Endothelial cell of umbilical vein (primary cell): Measurements from ENCODE around the gene HAUS6. TPM values are rescaled to one million over a fixed set of nuclear protein-coding genes. Genes with fewer than 3 reads are reported as not detected.
A peak's percentile ranks its signal among the peaks of the same experiment; 100 is the strongest.

ENCODE experiments used
- BruUV-seq: library from RNA; stranded (reverse); fragments of 400-500 nt; replicated peaks from 2 replicates; lab custom pipeline; 2021; lab: Mats Ljungman, UMichigan
- CTCF ChIA-PET: fragments of 300-600, 350-600 bp; sonication (Branson Sonifier 250); formaldehyde crosslinking; loops from one replicate; lab custom pipeline; 2021; ENCODE audit warnings: antibody characterized with exemption, inconsistent platforms; lab: Charles Lee
- POLR2A ChIA-PET: fragments of 300-600, 350-600 bp; sonication (Branson Sonifier 250); formaldehyde crosslinking; loops from one replicate; lab custom pipeline; 2021; ENCODE audit warnings: antibody characterized with exemption, inconsistent platforms; lab: Charles Lee
- DNase-seq: peaks from one replicate; pipeline ENCODE4 v3.0.0-alpha.2; 2011; ENCODE audit warnings: low read depth, low spot score
- FAIRE-seq: peaks from 2 replicates; lab custom pipeline; 2011; peaks lifted over from hg19 to GRCh38; lab: Jason Lieb, UNC
- H2AFZ ChIP-seq: 2 replicates; pipeline ENCODE4 v1.6.0; 2012; ENCODE audit warnings: low read depth, low read length, control low read depth, inconsistent platforms
- H3K27ac ChIP-seq: 2 replicates; pipeline ENCODE4 v1.5.1; 2011; ENCODE audit warnings: low read depth, mild to moderate bottlenecking, control low read depth, low read length, moderate library complexity; ENCODE audit not compliant: insufficient read depth
- H3K27me3 ChIP-seq, 2 experiments: 2 replicates each; pipeline versions ENCODE4 v1.6.0 to v1.6.1; 2011; ENCODE audit warnings: low read length in 2 of 2, mixed read lengths in 1 of 2; ENCODE audit not compliant: control insufficient read depth in 2 of 2, insufficient read depth in 2 of 2
- H3K36me3 ChIP-seq, 2 experiments: 2 replicates in 1 of 2; 3 replicates in 1 of 2; pipeline ENCODE4 v1.5.1; 2011; ENCODE audit warnings: low read length in 2 of 2, mild to moderate bottlenecking in 1 of 2, moderate library complexity in 1 of 2; ENCODE audit not compliant: control insufficient read depth in 2 of 2, insufficient read depth in 2 of 2; ENCODE audit errors: extremely low read depth in 1 of 2
- H3K4me1 ChIP-seq: 3 replicates; pipeline ENCODE4 v1.5.1; 2011; ENCODE audit warnings: mild to moderate bottlenecking, low read length; ENCODE audit not compliant: control insufficient read depth, insufficient read depth; ENCODE audit errors: extremely low read depth
- H3K4me2 ChIP-seq: 2 replicates; pipeline ENCODE4 v1.6.1; 2011; ENCODE audit warnings: low read length, control low read depth, mixed read lengths; ENCODE audit not compliant: insufficient read depth
- H3K4me3 ChIP-seq, 3 experiments: fragments of 200-600 bp in 1 of 3; sonication (generic), shearing (Covaris generic) in 1 of 3; replicated peaks in 1 of 3; 2 replicates each; pipeline ENCODE4 v1.5.1; 2011 to 2016; ENCODE audit warnings: control low read depth in 3 of 3, low read length in 3 of 3, mild to moderate bottlenecking in 2 of 3, inconsistent platforms in 1 of 3, low read depth in 1 of 3, moderate library complexity in 1 of 3; ENCODE audit not compliant: insufficient read depth in 1 of 3
- H3K79me2 ChIP-seq: 2 replicates; pipeline ENCODE4 v1.6.0; 2012; ENCODE audit warnings: low read length, inconsistent platforms; ENCODE audit not compliant: control insufficient read depth, insufficient read depth
- H3K9ac ChIP-seq: replicated peaks from 2 replicates; pipeline ENCODE3; 2011; ENCODE audit warnings: low read length, control low read depth; ENCODE audit not compliant: insufficient read depth; ENCODE audit errors: extremely low read depth
- H3K9me1 ChIP-seq: replicated peaks from 3 replicates; pipeline ENCODE4 v1.6.0; 2011; ENCODE audit warnings: mild to moderate bottlenecking, low read length; ENCODE audit not compliant: control insufficient read depth, insufficient read depth; ENCODE audit errors: extremely low read depth
- H3K9me3 ChIP-seq: replicated peaks from 2 replicates; pipeline ENCODE4 v1.5.1; 2012; ENCODE audit warnings: low read length, inconsistent platforms; ENCODE audit not compliant: control insufficient read depth, insufficient read depth
- H4K20me1 ChIP-seq: replicated peaks from 2 replicates; pipeline ENCODE3; 2011; ENCODE audit warnings: mild to moderate bottlenecking, low read length; ENCODE audit not compliant: control insufficient read depth, insufficient read depth; ENCODE audit errors: extremely low read depth
- EZH2 ChIP-seq: IDR thresholded peaks from 2 replicates; pipeline ENCODE4 v1.6.1; 2012; ENCODE audit warnings: borderline replicate concordance, low read depth, mild to moderate bottlenecking, moderate library complexity, low read length, inconsistent platforms; ENCODE audit not compliant: severe bottlenecking
- FOS ChIP-seq: IDR thresholded peaks from 2 replicates; pipeline ENCODE4 v1.6.1; 2011; ENCODE audit warnings: mild to moderate bottlenecking, low read length, moderate library complexity, borderline replicate concordance; ENCODE audit not compliant: insufficient read depth
- GATA2 ChIP-seq: IDR thresholded peaks from 2 replicates; pipeline ENCODE4 v1.7.0; 2011; ENCODE audit warnings: low read depth, mild to moderate bottlenecking, moderate library complexity, mixed read lengths, low read length; ENCODE audit not compliant: insufficient read length, insufficient read depth
- MYC ChIP-seq: IDR thresholded peaks from one replicate; pipeline ENCODE4 v1.6.1; 2011; ENCODE audit warnings: mild to moderate bottlenecking, low read depth, low read length
- POLR2A ChIP-seq: IDR thresholded peaks from 2 replicates; pipeline ENCODE4 v1.6.1; 2012; ENCODE audit warnings: low read depth, mild to moderate bottlenecking, control low read depth, low read length
- POLR2AphosphoS5 ChIP-seq: IDR thresholded peaks from 2 replicates; pipeline ENCODE4 v1.6.1; 2012; ENCODE audit warnings: low read depth, mild to moderate bottlenecking, control low read depth, low read length, moderate library complexity; ENCODE audit not compliant: insufficient read depth
- dilution Hi-C: fragments of 300-500 bp; cut with MboI; formaldehyde crosslinking; loops from one replicate; pipeline ENCODE4 v1.15.0; 2019; ENCODE audit warnings: low sequenced_read_pairs; ENCODE audit not compliant: extremely low pct_ligation_motif_present
- intact Hi-C: fragments of 100-400 bp; cut with micrococcal nuclease; formaldehyde crosslinking; loops from one replicate; pipeline ENCODE4 v1.10.0; 2022
- polyA plus RNA-seq, 4 experiments: library from polyadenylated mRNA; depleted of rRNA in 3 of 4; stranded (reverse) in 3 of 4; unstranded in 1 of 4; fragments of >200 nt; gene quantifications; 2 replicates each; pipeline versions ENCODE4 v1.2.1 to v1.2.3, GENCODE V29; 2011 to 2012; ENCODE audit warnings: missing spikeins in 1 of 4
- total RNA-seq: library from RNA; stranded (reverse); gene quantifications from 2 replicates; pipeline ENCODE4 v1.2.3, GENCODE V29; 2021
- TF ChIP-seq, protein P1 (sequence below): IDR thresholded peaks from 2 replicates; pipeline ENCODE4 v1.6.1; 2011; ENCODE audit not compliant: insufficient read depth, insufficient read length
- TF ChIP-seq, protein P2 (sequence below), 2 donors: IDR thresholded peaks; 1 replicate in 1 of 2; 2 replicates in 1 of 2; pipeline ENCODE4 v1.5.1; 2011; ENCODE audit warnings: low read length in 2 of 2, mild to moderate bottlenecking in 2 of 2, moderate library complexity in 2 of 2, control low read depth in 1 of 2, inconsistent platforms in 1 of 2, low read depth in 1 of 2; ENCODE audit not compliant: insufficient read depth in 1 of 2; ENCODE audit errors: extremely low read depth in 1 of 2

Gene HAUS6
- total and polyA plus RNA-seq, 2 donors (not counting 3 experiments of a cell fraction or from before 2014, with no cell fraction given) = 4.5 to 19.6 TPM

DNA sequence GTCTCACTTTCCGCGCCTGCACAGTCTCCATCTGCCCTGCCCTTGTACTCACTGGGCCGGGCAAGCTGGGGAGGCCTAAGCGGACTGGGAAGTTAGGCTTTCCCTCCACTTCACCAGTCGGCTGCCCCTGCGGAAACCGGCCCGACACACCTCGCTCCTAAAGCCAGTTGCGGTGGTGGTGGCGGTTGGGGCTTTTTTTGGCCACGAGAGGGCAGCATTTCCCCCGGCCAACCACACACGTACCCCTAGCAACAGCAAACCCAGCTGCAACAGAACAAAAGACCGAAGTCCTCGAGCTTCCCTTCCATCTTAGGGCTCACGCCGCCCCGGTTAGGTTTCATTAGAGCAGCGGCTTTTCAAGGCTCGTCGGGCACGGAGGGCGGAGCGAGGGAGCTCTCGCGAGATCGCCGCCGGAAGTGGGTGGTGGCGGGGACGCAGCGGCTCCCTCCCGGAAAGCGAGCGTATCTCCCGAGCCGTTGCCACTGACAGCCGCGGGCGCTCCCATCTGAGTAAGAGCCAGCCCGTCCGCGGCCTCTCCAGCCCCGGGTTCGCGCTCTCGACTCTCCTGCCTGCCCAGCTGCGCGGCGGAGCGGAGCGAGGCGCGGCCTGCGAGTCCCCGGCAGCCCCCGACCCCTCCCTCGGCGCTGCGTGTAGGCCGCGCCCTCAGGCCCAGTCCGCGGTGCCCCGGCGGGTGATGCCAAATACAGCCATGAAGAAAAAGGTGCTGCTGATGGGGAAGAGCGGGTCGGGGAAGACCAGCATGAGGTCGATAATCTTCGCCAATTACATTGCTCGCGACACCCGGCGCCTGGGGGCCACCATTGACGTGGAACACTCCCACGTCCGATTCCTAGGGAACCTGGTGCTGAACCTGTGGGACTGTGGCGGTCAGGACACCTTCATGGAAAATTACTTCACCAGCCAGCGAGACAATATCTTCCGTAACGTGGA is 53.5 kb downstream of the HAUS6 start, which contains the start of gene RRAGA:
TSS of gene RRAGA (plus strand) at position 462 of the 951 bp plus-strand sequence. CDS start at position 695, 233 bp downstream.
- intact Hi-C loops (loop anchor here (1.0 to 10.0 kb wide), 9 partner anchors 54 to 554 kb away; partner anchors contain the start of genes DENND4C, HAUS6 and RPS6), dilution Hi-C loops (no loop called here)
- H3K4me1 ChIP-seq = peaks cover 16% of the 10 kb centered on the region
- no peaks in the 10 kb centered on the region for H3K9me1 ChIP-seq
- DNase-seq (peak; percentile 97), FAIRE-seq (peak; percentile 76)
- no peaks in the 10 kb centered on the region for H4K20me1 ChIP-seq
- TF ChIP-seq POLR2A = peak; percentile 97
- peak; percentile 62 for TF ChIP-seq POLR2AphosphoS5
- TF ChIP-seq, protein P1, sequence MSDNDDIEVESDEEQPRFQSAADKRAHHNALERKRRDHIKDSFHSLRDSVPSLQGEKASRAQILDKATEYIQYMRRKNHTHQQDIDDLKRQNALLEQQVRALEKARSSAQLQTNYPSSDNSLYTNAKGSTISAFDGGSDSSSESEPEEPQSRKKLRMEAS = peak; percentile 39
- no peak for TF ChIP-seq GATA2
- TF ChIP-seq EZH2 = no peak
- TF ChIP-seq FOS = peak; percentile 16
- TF ChIP-seq, protein P2, sequence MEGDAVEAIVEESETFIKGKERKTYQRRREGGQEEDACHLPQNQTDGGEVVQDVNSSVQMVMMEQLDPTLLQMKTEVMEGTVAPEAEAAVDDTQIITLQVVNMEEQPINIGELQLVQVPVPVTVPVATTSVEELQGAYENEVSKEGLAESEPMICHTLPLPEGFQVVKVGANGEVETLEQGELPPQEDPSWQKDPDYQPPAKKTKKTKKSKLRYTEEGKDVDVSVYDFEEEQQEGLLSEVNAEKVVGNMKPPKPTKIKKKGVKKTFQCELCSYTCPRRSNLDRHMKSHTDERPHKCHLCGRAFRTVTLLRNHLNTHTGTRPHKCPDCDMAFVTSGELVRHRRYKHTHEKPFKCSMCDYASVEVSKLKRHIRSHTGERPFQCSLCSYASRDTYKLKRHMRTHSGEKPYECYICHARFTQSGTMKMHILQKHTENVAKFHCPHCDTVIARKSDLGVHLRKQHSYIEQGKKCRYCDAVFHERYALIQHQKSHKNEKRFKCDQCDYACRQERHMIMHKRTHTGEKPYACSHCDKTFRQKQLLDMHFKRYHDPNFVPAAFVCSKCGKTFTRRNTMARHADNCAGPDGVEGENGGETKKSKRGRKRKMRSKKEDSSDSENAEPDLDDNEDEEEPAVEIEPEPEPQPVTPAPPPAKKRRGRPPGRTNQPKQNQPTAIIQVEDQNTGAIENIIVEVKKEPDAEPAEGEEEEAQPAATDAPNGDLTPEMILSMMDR (IDR thresholded peaks at IDR 0.05; ENCODE audit: extremely low read depth in 1 of 2, insufficient read depth in 1 of 2, low read depth in 1 of 2, low read length in 2 of 2) = peak; percentile 81 to 91
- TF ChIP-seq MYC = no peak
- H3K36me3 ChIP-seq = no peaks in the 10 kb centered on the region
- peak within 1 kb of the TSS; percentile 69 for H3K27ac ChIP-seq
- peaks cover 23% of the 10 kb centered on the region for H3K79me2 ChIP-seq
- peak within 1 kb of the TSS; percentile 48 to 76 (median 53) for H3K4me3 ChIP-seq
- H3K27me3 ChIP-seq = no peaks in the 10 kb centered on the region
- peak within 1 kb of the TSS; percentile 73 for H3K4me2 ChIP-seq
- H3K9me3 ChIP-seq = no peaks in the 10 kb centered on the region
- BruUV-seq = TSS peak; percentile 52
- peak within 1 kb of the TSS; percentile 81 for H2AFZ ChIP-seq
- peak within 1 kb of the TSS; percentile 83 for H3K9ac ChIP-seq
- ChIA-PET POLR2A (interaction anchor here (0.8 to 1.1 kb wide), 5 partner anchors 125 to 415 kb away, joined by 3 to 5 read pairs (median 3); partner anchors contain the start of gene DENND4C), CTCF (interaction anchor here (0.6 to 4.6 kb wide), 29 partner anchors 12 to 1239 kb away, joined by 3 to 82 read pairs (median 4); no protein-coding TSS in a partner anchor)
